ENCODE measurements around the gene USP51. TPM values are rescaled to one million over a fixed set of nuclear protein-coding genes. Genes with fewer than 3 reads are reported as not detected.
A peak's percentile ranks its signal among the peaks of the same experiment; 100 is the strongest.
"Not testable (repeated sequence)": the region's sequence is repeated elsewhere in the genome, so short reads cannot be mapped to it uniquely, and the experiment has no call there.

Gene USP51
- total RNA-seq, 1 experiment from 2014 or later = not detected

- no TSS peak for BruUV-seq (replicated peaks)
- H3K27ac Mint-ChIP-seq (ENCODE audit: low read depth, unreplicated experiment) = no peak overlapping the region
- ChIA-PET POLR2A (no interaction called here), CTCF (interaction anchor here (0.6 kb wide), 1 partner anchor 275 kb away, joined by 3 read pairs; no protein-coding TSS in a partner anchor)
- no peaks in the 10 kb centered on the region for H3K4me1 Mint-ChIP-seq (ENCODE audit: insufficient read depth, unreplicated experiment)
- DNase-seq (ENCODE audit: unreplicated experiment) = peak; percentile 0
- intact Hi-C loops (cut with micrococcal nuclease) = no loop called here
- no peaks in the 10 kb centered on the region for H3K9me3 Mint-ChIP-seq (ENCODE audit: unreplicated experiment)
- TF ChIP-seq CTCF (IDR thresholded peaks at IDR 0.05; ENCODE audit: unreplicated experiment) = no peak
- H3K27me3 Mint-ChIP-seq (ENCODE audit: insufficient read depth, unreplicated experiment) = peaks cover 46% of the 10 kb centered on the region
- H3K36me3 Mint-ChIP-seq (ENCODE audit: insufficient read depth, unreplicated experiment) = no peaks in the 10 kb centered on the region
- H3K4me3 Mint-ChIP-seq (ENCODE audit: unreplicated experiment) = no peak overlapping the region
Measured at GRCh38 chrX:55450259-55450658, 39.4 kb downstream of the USP51 start.

GRCh38 chrX:55443468-55443867, 46.2 kb downstream of the USP51 start:
- POLR2A ChIA-PET; DNase-seq (ENCODE audit: unreplicated experiment); intact Hi-C loops (cut with micrococcal nuclease); H3K9me3 Mint-ChIP-seq (ENCODE audit: unreplicated experiment); H3K27ac Mint-ChIP-seq (ENCODE audit: low read depth, unreplicated experiment); BruUV-seq (replicated peaks); H3K4me3 Mint-ChIP-seq (ENCODE audit: unreplicated experiment); H3K4me1 Mint-ChIP-seq (ENCODE audit: insufficient read depth, unreplicated experiment); H3K36me3 Mint-ChIP-seq (ENCODE audit: insufficient read depth, unreplicated experiment): not testable (repeated sequence)
- CTCF ChIA-PET = interaction anchor here (0.6 kb wide), 1 partner anchor 168 kb away, joined by 3 read pairs; no protein-coding TSS in a partner anchor
- H3K27me3 Mint-ChIP-seq (ENCODE audit: insufficient read depth, unreplicated experiment) = peaks cover 51% of the 10 kb centered on the region

Small RNA genes lying within 50 kb of the gene (microRNA-seq; reads per million reads assigned to microRNA genes)
- gene MIR4536-1 (not detected), gene MIR4536-2 (not detected)

Other genes starting within 250 kb of the USP51 start
- not detected in 2 replicates for gene PAGE3, start 224.9 kb downstream of the USP51 start, total RNA-seq (2022)
- gene MAGEH1, start 37.7 kb downstream of the USP51 start, total RNA-seq (2022) = not detected in 2 replicates
- not detected in 2 replicates for gene FOXR2, start 133.6 kb upstream of the USP51 start, total RNA-seq (2022)
- gene RRAGB, start 227.9 kb upstream of the USP51 start, total RNA-seq (2022) = 7.9 and 10.6 TPM in 2 replicates